ENCODE results near the gene LNPEP. TPM values are rescaled to one million over a fixed set of nuclear protein-coding genes. Genes with fewer than 3 reads are reported as not detected.

LNPEP gene
- total RNA-seq, 2 experiments from 2014 or later, result 79.1 to 116 TPM

- Histone ChIP-seq H3K4me1 (ENCODE audit: insufficient read depth, low read length, poor library complexity, severe bottlenecking) (peaks cover 81% of the 10 kb centered on the region), H3K9me2 (ENCODE audit: insufficient read depth, low read length) (no peaks in the 10 kb centered on the region), H3K79me2 (ENCODE audit: insufficient read depth, low read depth, low read length) (peaks cover 100% of the 10 kb centered on the region), H3K4me2 (ENCODE audit: low read length) (peak overlapping the region; percentile 54), H3K9me3 (ENCODE audit: low read length) (peaks cover 7% of the 10 kb centered on the region; the same call in 1 of the 2 replicates), H3K27ac (ENCODE audit: low read depth, low read length, poor library complexity, severe bottlenecking) (peak overlapping the region; percentile 33), H3K36me3 (ENCODE audit: insufficient read depth, low read length) (peaks cover 46% of the 10 kb centered on the region), H4K20me1 (ENCODE audit: insufficient read depth, low read length) (peaks cover 21% of the 10 kb centered on the region), H2AFZ (ENCODE audit: low read length) (no peak overlapping the region), H3K4me3 (ENCODE audit: low read depth, low read length, poor library complexity, severe bottlenecking) (no peak overlapping the region)
- peak; percentile 19 for DNase-seq (ENCODE audit: low spot score)
- TF ChIP-seq CTCF (conservative IDR thresholded peaks at IDR 0.05; ENCODE audit: low read length), result no peak
- no peak for TF ChIP-seq EZH2phosphoT487 (IDR thresholded peaks at IDR 0.05; ENCODE audit: borderline replicate concordance, low read depth, low read length)
- ChIA-PET CTCF (ENCODE audit: unreplicated experiment) (no interaction called here), POLR2A (interaction anchor here (0.5 to 1.1 kb wide), 5 partner anchors 10 to 160 kb away, joined by 3 to 10 read pairs (median 3); partner anchors contain the start of gene ERAP1)
- intact Hi-C loops (cut with micrococcal nuclease; ENCODE audit: unreplicated experiment), result no loop called here
- no TSS peak for BruUV-seq (replicated peaks)
Measured at GRCh38 chr5:96968614-96969013, 32.7 kb downstream of the LNPEP start.

DNA sequence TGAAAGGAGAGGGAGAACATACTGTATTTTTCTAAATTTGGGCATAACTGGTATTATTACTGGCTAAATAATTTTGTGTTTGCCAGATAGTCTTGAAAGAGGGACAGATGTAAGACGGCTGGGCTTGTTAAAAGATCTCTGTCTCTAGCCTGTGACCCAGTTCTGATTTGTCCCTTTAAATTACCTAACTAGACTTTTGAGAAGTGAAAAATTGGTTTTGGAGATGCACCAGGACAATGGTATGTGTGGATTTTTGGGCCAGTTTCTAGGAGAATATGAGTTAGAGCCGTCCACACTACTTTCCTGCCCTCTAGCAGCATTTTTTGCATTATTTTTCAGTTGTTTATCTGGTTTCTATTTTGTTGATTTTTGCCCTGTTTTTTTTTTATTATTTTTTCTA lies 33.5 kb downstream of the LNPEP start:
- Histone ChIP-seq H4K20me1 (ENCODE audit: insufficient read depth, low read length) (peaks cover 21% of the 10 kb centered on the region), H3K4me2 (ENCODE audit: low read length) (peak overlapping the region; percentile 54), H2AFZ (ENCODE audit: low read length) (no peak overlapping the region), H3K9me2 (ENCODE audit: insufficient read depth, low read length) (no peaks in the 10 kb centered on the region), H3K27ac (ENCODE audit: low read depth, low read length, poor library complexity, severe bottlenecking) (no peak overlapping the region), H3K4me1 (ENCODE audit: insufficient read depth, low read length, poor library complexity, severe bottlenecking) (peaks cover 81% of the 10 kb centered on the region), H3K79me2 (ENCODE audit: insufficient read depth, low read depth, low read length) (peaks cover 100% of the 10 kb centered on the region), H3K4me3 (ENCODE audit: low read depth, low read length, poor library complexity, severe bottlenecking) (no peak overlapping the region), H3K9me3 (ENCODE audit: low read length) (peaks cover 7% of the 10 kb centered on the region; the same call in 1 of the 2 replicates), H3K36me3 (ENCODE audit: insufficient read depth, low read length) (peaks cover 50% of the 10 kb centered on the region)
- no peak for TF ChIP-seq CTCF (conservative IDR thresholded peaks at IDR 0.05; ENCODE audit: low read length)
- no peak for TF ChIP-seq EZH2phosphoT487 (IDR thresholded peaks at IDR 0.05; ENCODE audit: borderline replicate concordance, low read depth, low read length)
- BruUV-seq (replicated peaks), result no TSS peak
- ChIA-PET CTCF (ENCODE audit: unreplicated experiment) (no interaction called here), POLR2A (interaction anchor here (0.7 to 1.1 kb wide), 6 partner anchors 9 to 161 kb away, joined by 3 to 10 read pairs (median 3); partner anchors contain the start of gene ERAP1)
- no peak for DNase-seq (ENCODE audit: low spot score)
- intact Hi-C loops (cut with micrococcal nuclease; ENCODE audit: unreplicated experiment), result no loop called here

DNA sequence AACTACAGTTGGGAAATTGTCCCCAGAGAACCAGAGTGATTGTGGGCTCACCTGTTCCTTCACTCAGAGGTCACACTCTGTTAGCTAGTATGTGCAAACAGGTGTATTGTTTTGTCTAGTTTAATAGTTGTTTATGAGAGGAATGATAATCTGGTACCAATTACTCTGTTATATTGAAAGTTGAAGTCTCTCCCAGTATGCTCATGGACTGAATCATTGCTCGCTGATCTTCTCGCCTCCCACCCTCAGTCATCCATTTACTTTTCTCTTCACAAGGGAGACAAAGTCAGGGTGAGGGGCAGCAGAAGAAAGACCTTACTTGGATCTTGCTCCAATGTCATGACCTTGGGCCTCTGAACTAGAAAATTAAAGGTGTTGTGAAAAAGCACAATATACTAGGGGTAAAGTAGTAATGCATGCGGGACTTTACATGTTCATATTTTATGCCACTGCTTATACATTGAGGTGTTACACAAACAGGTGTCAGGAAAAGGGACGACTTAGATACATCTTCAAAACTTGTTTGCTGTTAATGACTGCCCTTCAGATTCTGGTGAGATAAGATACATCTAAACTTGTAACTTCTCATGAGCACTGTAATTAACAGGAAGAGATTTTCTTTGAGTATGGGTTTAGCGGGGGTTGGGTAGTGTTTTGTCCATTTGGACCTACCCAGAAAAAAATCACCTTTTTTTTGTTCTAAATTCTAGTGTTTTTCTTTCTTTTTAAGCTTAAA lies 36.9 kb downstream of the LNPEP start:
- CTCF ChIA-PET (ENCODE audit: unreplicated experiment), result no interaction called here
- POLR2A ChIA-PET, result interaction anchor here (0.6 to 1.9 kb wide), 8 partner anchors 11 to 101 kb away, joined by 3 to 14 read pairs (median 4); no protein-coding TSS in a partner anchor
- Histone ChIP-seq H3K4me3 (ENCODE audit: low read depth, low read length, poor library complexity, severe bottlenecking) (peak overlapping the region; percentile 2), H3K36me3 (ENCODE audit: insufficient read depth, low read length) (peaks cover 30% of the 10 kb centered on the region), H3K4me2 (ENCODE audit: low read length) (peak overlapping the region; percentile 53), H3K79me2 (ENCODE audit: insufficient read depth, low read depth, low read length) (peaks cover 100% of the 10 kb centered on the region), H2AFZ (ENCODE audit: low read length) (no peak overlapping the region), H4K20me1 (ENCODE audit: insufficient read depth, low read length) (peaks cover 38% of the 10 kb centered on the region), H3K4me1 (ENCODE audit: insufficient read depth, low read length, poor library complexity, severe bottlenecking) (peaks cover 82% of the 10 kb centered on the region), H3K9me2 (ENCODE audit: insufficient read depth, low read length) (no peaks in the 10 kb centered on the region), H3K27ac (ENCODE audit: low read depth, low read length, poor library complexity, severe bottlenecking) (peak overlapping the region; percentile 38), H3K9me3 (ENCODE audit: low read length) (no peaks in the 10 kb centered on the region)
- no peak for TF ChIP-seq CTCF (conservative IDR thresholded peaks at IDR 0.05; ENCODE audit: low read length)
- no peak for TF ChIP-seq EZH2phosphoT487 (IDR thresholded peaks at IDR 0.05; ENCODE audit: borderline replicate concordance, low read depth, low read length)
- intact Hi-C loops (cut with micrococcal nuclease; ENCODE audit: unreplicated experiment), result no loop called here
- peak; percentile 64 for DNase-seq (ENCODE audit: low spot score)
- no TSS peak for BruUV-seq (replicated peaks)

All from OCI-LY7 (cell line).